Ovary (tissue), 9 donors: ENCODE data around the gene LRTM2. TPM values are rescaled to one million over a fixed set of nuclear protein-coding genes. Genes with fewer than 3 reads are reported as not detected.

Source experiments
- DNase-seq, 5 donors: peaks; one replicate each; pipeline ENCODE4 v3.0.0-alpha.2; 2019 to 2020
- H3K27ac ChIP-seq, 2 donors: fragments of 200-600 bp; one replicate each; pipeline versions ENCODE4 v1.5.1 to v1.8.0; 2019 to 2022
- H3K27me3 ChIP-seq: fragments of 200-600 bp; one replicate; pipeline ENCODE4 v1.8.0; 2022
- H3K36me3 ChIP-seq: fragments of 200-600 bp; sonication (generic); one replicate; pipeline ENCODE4 v1.5.1; 2019
- H3K4me1 ChIP-seq: one replicate; pipeline ENCODE4 v1.8.1; 2013; ENCODE audit warnings: mild to moderate bottlenecking, moderate library complexity; ENCODE audit not compliant: insufficient read depth
- H3K4me3 ChIP-seq: fragments of 200-600 bp; sonication (generic); one replicate; pipeline ENCODE4 v1.5.1; 2017
- H3K9me3 ChIP-seq, 2 donors: fragments of 200-600 bp in 1 of 2; sonication (generic) in 1 of 2; one replicate each; pipeline versions ENCODE4 v1.5.1 to v1.8.1; 2013 to 2019; ENCODE audit warnings: mild to moderate bottlenecking in 1 of 2, moderate library complexity in 1 of 2
- CTCF ChIP-seq, 3 donors: fragments of 450-650 bp in 2 of 3; fragments of 200-600 bp in 1 of 3; IDR thresholded peaks; one replicate each; pipeline versions ENCODE4 v1.5.1 to v1.8.0; 2016 to 2022; ENCODE audit warnings: antibody characterized with exemption in 3 of 3, mild to moderate bottlenecking in 1 of 3
- EP300 ChIP-seq: sonication (generic); formaldehyde crosslinking; IDR thresholded peaks from one replicate; pipeline ENCODE4 v1.6.1; 2017; ENCODE audit warnings: antibody characterized with exemption
- POLR2A ChIP-seq: fragments of 450-650 bp; IDR thresholded peaks from one replicate; pipeline ENCODE4 v1.6.1; 2017; ENCODE audit warnings: antibody characterized with exemption, mild to moderate bottlenecking, moderate library complexity
- whole genome bisulfite sequencing, 3 donors: extraction: QIAGEN DNeasy Blood & Tissue Kit in 1 of 3; methylation state at CpG; one replicate each; pipeline versions ENCODE4 v1.1.5 to v1.1.7; 2013 to 2017; 5-methylcytosine and 5-hydroxymethylcytosine counted together
- intact Hi-C, 4 donors: fragments of 100-400 bp; cut with DNase I; formaldehyde crosslinking; loops; one replicate each; pipeline versions ENCODE4 v1.11.0 to v1.15.1; 2022 to 2023
- polyA plus RNA-seq, 2 donors: library from polyadenylated mRNA; stranded (reverse); fragments of 200-250 nt in 1 of 2; fragments of 350-450 nt in 1 of 2; fragmentation: Illumina TruSeq in 1 of 2; extraction: RNeasy Lipid Tissue Mini Kit (QIAGEN cat#74804) in 1 of 2; gene quantifications; one replicate each; pipeline ENCODE4 v1.2.3, GENCODE V29; 2013 to 2014
- total RNA-seq, 7 donors: library from RNA; depleted of rRNA in 2 of 7; stranded (reverse); fragments of >200 nt in 2 of 7; fragmentation: NEBNext Ultra II Directional in 3 of 7; extraction: Animal tissue kit (Norgen Biotek cat#: 25700) in 3 of 7; gene quantifications; one replicate each; pipeline versions ENCODE4 v1.1.0 to v1.2.4, GENCODE V29; 2016 to 2023
- donor health status: DM: no; HTN: no; CAD: no; lungs with moderate emphysema.
- donor health status: DM: no; HTN: no; CAD: no.
- donor health status: Bipolar disorder and iron deficiency.
- donor health status: DM: yes; HTN: yes; CAD: no.
- donor health status: DM: no; HTN: no; CAD: no.
- donor health status: DM: yes; HTN: yes; CAD: no.

Gene LRTM2
- total and polyA plus RNA-seq, 9 donors, result not detected

- no peak for TF ChIP-seq EP300
- no peak for TF ChIP-seq POLR2A
- TF ChIP-seq CTCF (IDR thresholded peaks at IDR 0.05), result no peak
- intact Hi-C loops, result no loop called here
These were observed 10.9 kb downstream of the LRTM2 start for GRCh38 chr12:1830981-1831963.

GRCh38 chr12:1832801-1833595 is 12.6 kb downstream of the LRTM2 start:
- 68 to 72% (median 69%) methylated on average over 17 of the region's 17 CpGs for WGBS, 3 donors
- intact Hi-C loops, result no loop called here

More at GRCh38 chr12:1830981-1831963, 10.9 kb downstream of the LRTM2 start:
- Histone ChIP-seq H3K9me3 (no peaks in the 10 kb centered on the region), H3K27me3 (no peaks in the 10 kb centered on the region), H3K27ac (no peak overlapping the region), H3K36me3 (no peaks in the 10 kb centered on the region), H3K4me3 (no peak overlapping the region), H3K4me1 (no peaks in the 10 kb centered on the region)
- WGBS, 3 donors, result 5 to 9% (median 8%) methylated on average over 28 to 34 of the region's 34 CpGs
- DNase-seq, result peak in 4 of 5 donors; percentile 27 to 56 (median 47)

GRCh38 chr12:1833596-1834028 is 13.2 kb downstream of the LRTM2 start:
- TF ChIP-seq EP300 (no peak), CTCF (IDR thresholded peaks at IDR 0.05) (no peak), POLR2A (no peak)
- Histone ChIP-seq H3K4me3 (no peak overlapping the region), H3K36me3 (no peaks in the 10 kb centered on the region), H3K27ac (no peak overlapping the region), H3K9me3 (no peaks in the 10 kb centered on the region), H3K4me1 (no peaks in the 10 kb centered on the region), H3K27me3 (no peaks in the 10 kb centered on the region)
- no peak for DNase-seq
- intact Hi-C loops, result no loop called here
- WGBS, 3 donors, result 77 to 80% (median 79%) methylated on average over 10 of the region's 10 CpGs

More at GRCh38 chr12:1832801-1833595, 12.6 kb downstream of the LRTM2 start:
- TF ChIP-seq POLR2A (no peak), EP300 (no peak), CTCF (IDR thresholded peaks at IDR 0.05) (no peak)
- Histone ChIP-seq H3K27me3 (no peaks in the 10 kb centered on the region), H3K4me3 (no peak overlapping the region), H3K4me1 (no peaks in the 10 kb centered on the region), H3K27ac (no peak overlapping the region), H3K9me3 (no peaks in the 10 kb centered on the region), H3K36me3 (no peaks in the 10 kb centered on the region)
- DNase-seq, result no peak

GRCh38 chr12:1834186-1834925 is 14.0 kb downstream of the LRTM2 start:
- intact Hi-C loops, result no loop called here

More at GRCh38 chr12:1834186-1834925, 14.0 kb downstream of the LRTM2 start:
- no peak for DNase-seq
- no peak overlapping the region for H3K4me3 ChIP-seq
- H3K9me3 ChIP-seq, result no peaks in the 10 kb centered on the region
- no peaks in the 10 kb centered on the region for H3K36me3 ChIP-seq
- TF ChIP-seq CTCF (IDR thresholded peaks at IDR 0.05) (no peak), POLR2A (no peak), EP300 (no peak)
- 80 to 85% (median 80%) methylated on average over 32 to 34 of the region's 34 CpGs for WGBS, 3 donors
- H3K27ac ChIP-seq, result no peak overlapping the region
- H3K4me1 ChIP-seq, result no peaks in the 10 kb centered on the region
- no peaks in the 10 kb centered on the region for H3K27me3 ChIP-seq
